HEK293 (cell line): Measurements from ENCODE around the gene SHE.

ENCODE experiments used
- ZBTB48 ChIP-seq: fragments of 450-650 bp; formaldehyde crosslinking; IDR thresholded peaks from 2 replicates; pipeline ENCODE4 v1.5.1; 2016; ENCODE audit warnings: missing biosample characterization, missing genetic modification characterization
- ZNF140 ChIP-seq: fragments of 450-650 bp; formaldehyde crosslinking; IDR thresholded peaks from 2 replicates; pipeline ENCODE4 v1.5.1; 2016; ENCODE audit warnings: missing biosample characterization, missing genetic modification characterization
- TF ChIP-seq, protein P1 (sequence below): fragments of 450-650 bp; formaldehyde crosslinking; IDR thresholded peaks from 2 replicates; pipeline ENCODE4; 2016; ENCODE audit warnings: missing biosample characterization, missing genetic modification characterization
- TF ChIP-seq, protein P2 (sequence below): fragments of 450-650 bp; formaldehyde crosslinking; IDR thresholded peaks from 2 replicates; pipeline ENCODE4 v1.5.1; 2017; ENCODE audit warnings: missing biosample characterization, missing genetic modification characterization

SHE gene

DNA sequence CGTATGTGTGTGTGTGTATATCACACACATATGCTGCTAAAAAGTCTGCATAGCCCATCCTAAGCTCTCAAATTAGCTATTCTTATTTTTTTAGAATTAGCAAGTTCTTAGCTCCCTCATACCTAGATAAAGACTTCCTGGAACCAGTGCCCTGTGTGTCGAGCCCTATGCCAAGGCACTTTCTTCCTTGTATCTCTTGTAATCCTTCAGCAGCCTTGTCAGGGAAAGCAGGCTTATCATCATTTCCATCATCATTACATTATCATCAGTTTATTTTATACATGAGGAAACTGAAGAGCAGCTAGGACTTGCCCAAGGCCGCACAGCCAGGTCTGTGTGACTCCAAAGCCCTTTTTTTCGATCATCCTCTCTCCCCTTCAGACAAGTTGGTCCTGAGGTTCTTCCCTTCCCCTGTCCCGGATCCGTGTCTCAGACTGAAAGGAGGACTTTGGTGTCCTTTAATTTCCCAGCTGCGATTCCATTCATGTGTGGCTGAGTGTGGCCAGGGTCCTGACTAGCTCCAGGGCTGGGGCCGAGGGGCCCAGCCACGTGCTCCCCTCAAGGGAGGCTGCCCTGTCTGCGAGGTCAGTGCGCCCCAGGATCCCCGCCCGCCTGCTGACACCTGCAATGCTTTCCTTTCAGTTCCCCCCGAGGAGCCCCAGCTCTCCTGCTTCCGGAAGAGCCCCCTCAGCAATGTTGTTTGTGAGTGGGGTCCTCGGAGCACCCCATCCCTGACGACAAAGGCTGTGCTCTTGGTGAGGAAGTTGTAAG, 72.2 kb downstream of the SHE start (continued):
- TF ChIP-seq, protein P1, sequence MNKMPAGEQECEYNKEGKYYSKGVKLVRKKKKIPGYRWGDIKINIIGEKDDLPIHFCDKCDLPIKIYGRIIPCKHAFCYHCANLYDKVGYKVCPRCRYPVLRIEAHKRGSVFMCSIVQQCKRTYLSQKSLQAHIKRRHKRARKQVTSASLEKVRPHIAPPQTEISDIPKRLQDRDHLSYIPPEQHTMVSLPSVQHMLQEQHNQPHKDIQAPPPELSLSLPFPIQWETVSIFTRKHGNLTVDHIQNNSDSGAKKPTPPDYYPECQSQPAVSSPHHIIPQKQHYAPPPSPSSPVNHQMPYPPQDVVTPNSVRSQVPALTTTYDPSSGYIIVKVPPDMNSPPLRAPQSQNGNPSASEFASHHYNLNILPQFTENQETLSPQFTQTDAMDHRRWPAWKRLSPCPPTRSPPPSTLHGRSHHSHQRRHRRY (tag by site-specific recombination): no peak
- TF ChIP-seq ZNF140 (no peak), ZBTB48 (tag by site-specific recombination) (no peak)
- TF ChIP-seq, protein P2, sequence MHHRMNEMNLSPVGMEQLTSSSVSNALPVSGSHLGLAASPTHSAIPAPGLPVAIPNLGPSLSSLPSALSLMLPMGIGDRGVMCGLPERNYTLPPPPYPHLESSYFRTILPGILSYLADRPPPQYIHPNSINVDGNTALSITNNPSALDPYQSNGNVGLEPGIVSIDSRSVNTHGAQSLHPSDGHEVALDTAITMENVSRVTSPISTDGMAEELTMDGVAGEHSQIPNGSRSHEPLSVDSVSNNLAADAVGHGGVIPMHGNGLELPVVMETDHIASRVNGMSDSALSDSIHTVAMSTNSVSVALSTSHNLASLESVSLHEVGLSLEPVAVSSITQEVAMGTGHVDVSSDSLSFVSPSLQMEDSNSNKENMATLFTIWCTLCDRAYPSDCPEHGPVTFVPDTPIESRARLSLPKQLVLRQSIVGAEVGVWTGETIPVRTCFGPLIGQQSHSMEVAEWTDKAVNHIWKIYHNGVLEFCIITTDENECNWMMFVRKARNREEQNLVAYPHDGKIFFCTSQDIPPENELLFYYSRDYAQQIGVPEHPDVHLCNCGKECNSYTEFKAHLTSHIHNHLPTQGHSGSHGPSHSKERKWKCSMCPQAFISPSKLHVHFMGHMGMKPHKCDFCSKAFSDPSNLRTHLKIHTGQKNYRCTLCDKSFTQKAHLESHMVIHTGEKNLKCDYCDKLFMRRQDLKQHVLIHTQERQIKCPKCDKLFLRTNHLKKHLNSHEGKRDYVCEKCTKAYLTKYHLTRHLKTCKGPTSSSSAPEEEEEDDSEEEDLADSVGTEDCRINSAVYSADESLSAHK (tag by site-specific recombination): no peak
